SK-N-MC (cell line): ENCODE data around the gene SLC12A9.

ENCODE experiments used
- EZH2 ChIP-seq: fragments of 200-600 bp; sonication (generic); IDR thresholded peaks from one replicate; pipeline ENCODE4 v1.6.1; 2017; ENCODE audit warnings: antibody characterized with exemption
- FOXP2 ChIP-seq: optimal IDR thresholded peaks from 2 replicates; pipeline ENCODE3; 2011; ENCODE audit warnings: mild to moderate bottlenecking, moderate library complexity; ENCODE audit not compliant: insufficient read depth; ENCODE audit errors: extremely low read length, control extremely low read depth
- POLR2AphosphoS5 ChIP-seq: IDR thresholded peaks from 2 replicates; pipeline ENCODE4 v1.6.1; 2012; ENCODE audit warnings: mild to moderate bottlenecking, low read depth, low read length, borderline replicate concordance

DNA sequence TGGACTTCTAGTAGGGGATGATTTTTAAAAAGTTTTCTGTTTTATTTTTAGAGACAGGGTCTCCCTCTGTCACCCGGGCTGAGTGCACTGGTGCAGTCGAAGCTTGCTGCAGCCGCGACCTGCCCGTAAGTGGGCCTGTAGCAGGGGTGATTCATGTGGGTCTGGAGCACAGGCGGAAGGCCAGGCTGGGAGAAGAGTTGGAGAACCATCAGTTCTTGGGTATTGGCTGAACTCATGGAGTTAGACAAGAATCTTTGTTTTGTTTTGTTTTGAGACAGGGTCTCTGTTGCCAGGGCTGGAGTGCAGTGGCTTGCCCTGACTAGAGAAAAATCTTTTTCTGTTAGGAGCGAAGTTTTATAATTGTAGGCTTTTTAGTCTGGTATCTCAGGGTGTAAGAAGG, 28.1 kb downstream of the SLC12A9 start:
- TF ChIP-seq EZH2 (no peak), POLR2AphosphoS5 (no peak), FOXP2 (no peak)
